HEK293 (cell line): ENCODE results near the gene SPTAN1.

Experiments used
- GLIS1 ChIP-seq: fragments of 450-650 bp; formaldehyde crosslinking; IDR thresholded peaks from 2 replicates; pipeline ENCODE4 v1.5.1; 2016; ENCODE audit warnings: missing biosample characterization, missing genetic modification characterization
- OSR2 ChIP-seq: fragments of 450-650 bp; formaldehyde crosslinking; IDR thresholded peaks from 2 replicates; pipeline ENCODE4 v1.5.1; 2016; ENCODE audit warnings: missing biosample characterization, missing genetic modification characterization
- SP3 ChIP-seq: fragments of 450-650 bp; formaldehyde crosslinking; IDR thresholded peaks from 2 replicates; pipeline ENCODE4 v1.5.1; 2016; ENCODE audit warnings: missing biosample characterization, missing genetic modification characterization
- ZBTB7A ChIP-seq: fragments of 450-650 bp; formaldehyde crosslinking; IDR thresholded peaks from 2 replicates; pipeline ENCODE4 v1.5.1; 2016; ENCODE audit warnings: low read depth, missing biosample characterization, missing genetic modification characterization
- ZIC2 ChIP-seq: fragments of 450-650 bp; formaldehyde crosslinking; IDR thresholded peaks from 2 replicates; pipeline ENCODE4 v1.5.1; 2016; ENCODE audit warnings: missing biosample characterization, missing genetic modification characterization
- ZNF140 ChIP-seq: fragments of 450-650 bp; formaldehyde crosslinking; IDR thresholded peaks from 2 replicates; pipeline ENCODE4 v1.5.1; 2016; ENCODE audit warnings: missing biosample characterization, missing genetic modification characterization
- ZNF341 ChIP-seq: fragments of 450-650 bp; formaldehyde crosslinking; IDR thresholded peaks from 2 replicates; pipeline ENCODE4; 2016; ENCODE audit warnings: low read depth, missing biosample characterization, missing genetic modification characterization
- ZNF37A ChIP-seq: fragments of 450-650 bp; IDR thresholded peaks from 2 replicates; pipeline ENCODE4 v1.5.1; 2018; ENCODE audit warnings: missing biosample characterization, missing genetic modification characterization
- ZNF521 ChIP-seq: fragments of 450-650 bp; formaldehyde crosslinking; IDR thresholded peaks from 2 replicates; pipeline ENCODE4 v1.5.1; 2017; ENCODE audit warnings: missing biosample characterization, mild to moderate bottlenecking, missing genetic modification characterization
- ZNF571 ChIP-seq: fragments of 450-650 bp; formaldehyde crosslinking; IDR thresholded peaks from 2 replicates; pipeline ENCODE4 v1.5.0; 2017; ENCODE audit warnings: missing biosample characterization, missing genetic modification characterization
- ZNF585B ChIP-seq: fragments of 450-650 bp; formaldehyde crosslinking; IDR thresholded peaks from 2 replicates; pipeline ENCODE4 v1.5.1; 2016; ENCODE audit warnings: missing biosample characterization, missing genetic modification characterization
- ZNF600 ChIP-seq: fragments of 450-650 bp; formaldehyde crosslinking; IDR thresholded peaks from 2 replicates; pipeline ENCODE4 v1.5.1; 2016; ENCODE audit warnings: missing biosample characterization, missing genetic modification characterization
- TF ChIP-seq, protein P1 (sequence below): fragments of 450-650 bp; formaldehyde crosslinking; IDR thresholded peaks from 2 replicates; pipeline ENCODE4 v1.5.1; 2016; ENCODE audit warnings: missing biosample characterization, missing genetic modification characterization
- TF ChIP-seq, protein P2 (sequence below): fragments of 450-650 bp; formaldehyde crosslinking; IDR thresholded peaks from 2 replicates; pipeline ENCODE4 v1.5.1; 2017; ENCODE audit warnings: missing biosample characterization, missing genetic modification characterization
- TF ChIP-seq, protein P3 (sequence below): fragments of 450-650 bp; formaldehyde crosslinking; IDR thresholded peaks from 2 replicates; pipeline ENCODE4 v1.5.1; 2017; ENCODE audit warnings: missing biosample characterization, missing genetic modification characterization
- TF ChIP-seq, protein P4 (sequence below): fragments of 450-650 bp; formaldehyde crosslinking; IDR thresholded peaks from 2 replicates; pipeline ENCODE4 v1.5.1; 2016; ENCODE audit warnings: missing biosample characterization, missing genetic modification characterization, borderline replicate concordance
- TF ChIP-seq, protein P5 (sequence below): fragments of 450-650 bp; formaldehyde crosslinking; IDR thresholded peaks from 2 replicates; pipeline ENCODE4 v1.5.1; 2016; ENCODE audit warnings: missing biosample characterization, missing genetic modification characterization
- TF ChIP-seq, protein P6 (sequence below): fragments of 450-650 bp; formaldehyde crosslinking; IDR thresholded peaks from 2 replicates; pipeline ENCODE4 v1.5.1; 2016; ENCODE audit warnings: missing biosample characterization, missing genetic modification characterization
- TF ChIP-seq, protein P7 (sequence below): fragments of 450-650 bp; formaldehyde crosslinking; IDR thresholded peaks from 2 replicates; pipeline ENCODE4 v1.5.1; 2016; ENCODE audit warnings: missing biosample characterization, missing genetic modification characterization

SPTAN1 gene

DNA sequence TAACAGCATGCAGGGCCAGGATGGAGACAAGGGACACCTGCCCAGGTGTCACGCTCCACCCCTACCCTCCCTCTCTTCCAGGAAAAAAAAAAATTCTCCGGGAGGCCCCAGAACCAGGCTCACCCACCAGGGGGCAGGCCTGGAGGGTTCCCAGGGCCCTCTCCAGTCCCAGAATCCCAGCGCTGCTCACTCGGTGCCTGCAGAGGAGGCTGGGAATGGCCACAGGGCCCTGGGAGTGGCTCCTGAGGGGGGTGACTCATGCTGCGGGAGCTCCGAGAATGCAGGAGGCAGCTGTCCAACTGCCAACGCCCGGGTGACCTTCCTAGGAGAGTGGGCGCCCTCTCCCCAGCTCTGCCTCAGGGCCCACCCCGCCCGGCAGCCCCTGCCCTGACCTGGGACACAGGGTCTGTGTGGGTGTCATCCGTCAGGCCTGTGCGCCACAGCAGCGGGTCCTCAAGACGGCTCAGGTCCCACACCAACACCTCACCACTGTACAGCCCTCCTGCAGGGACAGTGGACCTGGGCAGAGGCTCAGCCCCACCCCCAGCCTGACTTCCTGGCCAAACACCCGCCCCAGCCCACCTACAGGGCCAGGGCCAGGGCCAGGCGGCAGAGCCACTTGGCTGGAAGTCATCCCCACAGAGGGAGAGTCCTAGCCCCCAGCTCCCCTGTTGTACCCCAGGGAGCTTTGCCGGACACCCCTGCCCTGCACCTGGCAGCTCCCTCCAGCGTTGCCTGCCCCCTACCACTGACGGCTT is 83.1 kb downstream of the SPTAN1 start (continued):
- TF ChIP-seq OSR2 (tag by site-specific recombination), result 0 out of 2 replicates have a peak, but pooled peaks have one; percentile 10
- TF ChIP-seq, protein P1, sequence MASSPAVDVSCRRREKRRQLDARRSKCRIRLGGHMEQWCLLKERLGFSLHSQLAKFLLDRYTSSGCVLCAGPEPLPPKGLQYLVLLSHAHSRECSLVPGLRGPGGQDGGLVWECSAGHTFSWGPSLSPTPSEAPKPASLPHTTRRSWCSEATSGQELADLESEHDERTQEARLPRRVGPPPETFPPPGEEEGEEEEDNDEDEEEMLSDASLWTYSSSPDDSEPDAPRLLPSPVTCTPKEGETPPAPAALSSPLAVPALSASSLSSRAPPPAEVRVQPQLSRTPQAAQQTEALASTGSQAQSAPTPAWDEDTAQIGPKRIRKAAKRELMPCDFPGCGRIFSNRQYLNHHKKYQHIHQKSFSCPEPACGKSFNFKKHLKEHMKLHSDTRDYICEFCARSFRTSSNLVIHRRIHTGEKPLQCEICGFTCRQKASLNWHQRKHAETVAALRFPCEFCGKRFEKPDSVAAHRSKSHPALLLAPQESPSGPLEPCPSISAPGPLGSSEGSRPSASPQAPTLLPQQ (tag by site-specific recombination), result peak; percentile 70
- TF ChIP-seq, protein P2, sequence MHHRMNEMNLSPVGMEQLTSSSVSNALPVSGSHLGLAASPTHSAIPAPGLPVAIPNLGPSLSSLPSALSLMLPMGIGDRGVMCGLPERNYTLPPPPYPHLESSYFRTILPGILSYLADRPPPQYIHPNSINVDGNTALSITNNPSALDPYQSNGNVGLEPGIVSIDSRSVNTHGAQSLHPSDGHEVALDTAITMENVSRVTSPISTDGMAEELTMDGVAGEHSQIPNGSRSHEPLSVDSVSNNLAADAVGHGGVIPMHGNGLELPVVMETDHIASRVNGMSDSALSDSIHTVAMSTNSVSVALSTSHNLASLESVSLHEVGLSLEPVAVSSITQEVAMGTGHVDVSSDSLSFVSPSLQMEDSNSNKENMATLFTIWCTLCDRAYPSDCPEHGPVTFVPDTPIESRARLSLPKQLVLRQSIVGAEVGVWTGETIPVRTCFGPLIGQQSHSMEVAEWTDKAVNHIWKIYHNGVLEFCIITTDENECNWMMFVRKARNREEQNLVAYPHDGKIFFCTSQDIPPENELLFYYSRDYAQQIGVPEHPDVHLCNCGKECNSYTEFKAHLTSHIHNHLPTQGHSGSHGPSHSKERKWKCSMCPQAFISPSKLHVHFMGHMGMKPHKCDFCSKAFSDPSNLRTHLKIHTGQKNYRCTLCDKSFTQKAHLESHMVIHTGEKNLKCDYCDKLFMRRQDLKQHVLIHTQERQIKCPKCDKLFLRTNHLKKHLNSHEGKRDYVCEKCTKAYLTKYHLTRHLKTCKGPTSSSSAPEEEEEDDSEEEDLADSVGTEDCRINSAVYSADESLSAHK (tag by site-specific recombination), result no peak
- TF ChIP-seq ZNF571 (tag by site-specific recombination), result no peak
- TF ChIP-seq ZIC2 (tag by site-specific recombination), result peak; percentile 85
- TF ChIP-seq, protein P3, sequence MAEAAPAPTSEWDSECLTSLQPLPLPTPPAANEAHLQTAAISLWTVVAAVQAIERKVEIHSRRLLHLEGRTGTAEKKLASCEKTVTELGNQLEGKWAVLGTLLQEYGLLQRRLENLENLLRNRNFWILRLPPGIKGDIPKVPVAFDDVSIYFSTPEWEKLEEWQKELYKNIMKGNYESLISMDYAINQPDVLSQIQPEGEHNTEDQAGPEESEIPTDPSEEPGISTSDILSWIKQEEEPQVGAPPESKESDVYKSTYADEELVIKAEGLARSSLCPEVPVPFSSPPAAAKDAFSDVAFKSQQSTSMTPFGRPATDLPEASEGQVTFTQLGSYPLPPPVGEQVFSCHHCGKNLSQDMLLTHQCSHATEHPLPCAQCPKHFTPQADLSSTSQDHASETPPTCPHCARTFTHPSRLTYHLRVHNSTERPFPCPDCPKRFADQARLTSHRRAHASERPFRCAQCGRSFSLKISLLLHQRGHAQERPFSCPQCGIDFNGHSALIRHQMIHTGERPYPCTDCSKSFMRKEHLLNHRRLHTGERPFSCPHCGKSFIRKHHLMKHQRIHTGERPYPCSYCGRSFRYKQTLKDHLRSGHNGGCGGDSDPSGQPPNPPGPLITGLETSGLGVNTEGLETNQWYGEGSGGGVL (tag by site-specific recombination), result 0 out of 2 replicates have a peak, but pooled peaks have one; percentile 39
- no peak for TF ChIP-seq ZNF140 (tag by site-specific recombination)
- TF ChIP-seq, protein P4, sequence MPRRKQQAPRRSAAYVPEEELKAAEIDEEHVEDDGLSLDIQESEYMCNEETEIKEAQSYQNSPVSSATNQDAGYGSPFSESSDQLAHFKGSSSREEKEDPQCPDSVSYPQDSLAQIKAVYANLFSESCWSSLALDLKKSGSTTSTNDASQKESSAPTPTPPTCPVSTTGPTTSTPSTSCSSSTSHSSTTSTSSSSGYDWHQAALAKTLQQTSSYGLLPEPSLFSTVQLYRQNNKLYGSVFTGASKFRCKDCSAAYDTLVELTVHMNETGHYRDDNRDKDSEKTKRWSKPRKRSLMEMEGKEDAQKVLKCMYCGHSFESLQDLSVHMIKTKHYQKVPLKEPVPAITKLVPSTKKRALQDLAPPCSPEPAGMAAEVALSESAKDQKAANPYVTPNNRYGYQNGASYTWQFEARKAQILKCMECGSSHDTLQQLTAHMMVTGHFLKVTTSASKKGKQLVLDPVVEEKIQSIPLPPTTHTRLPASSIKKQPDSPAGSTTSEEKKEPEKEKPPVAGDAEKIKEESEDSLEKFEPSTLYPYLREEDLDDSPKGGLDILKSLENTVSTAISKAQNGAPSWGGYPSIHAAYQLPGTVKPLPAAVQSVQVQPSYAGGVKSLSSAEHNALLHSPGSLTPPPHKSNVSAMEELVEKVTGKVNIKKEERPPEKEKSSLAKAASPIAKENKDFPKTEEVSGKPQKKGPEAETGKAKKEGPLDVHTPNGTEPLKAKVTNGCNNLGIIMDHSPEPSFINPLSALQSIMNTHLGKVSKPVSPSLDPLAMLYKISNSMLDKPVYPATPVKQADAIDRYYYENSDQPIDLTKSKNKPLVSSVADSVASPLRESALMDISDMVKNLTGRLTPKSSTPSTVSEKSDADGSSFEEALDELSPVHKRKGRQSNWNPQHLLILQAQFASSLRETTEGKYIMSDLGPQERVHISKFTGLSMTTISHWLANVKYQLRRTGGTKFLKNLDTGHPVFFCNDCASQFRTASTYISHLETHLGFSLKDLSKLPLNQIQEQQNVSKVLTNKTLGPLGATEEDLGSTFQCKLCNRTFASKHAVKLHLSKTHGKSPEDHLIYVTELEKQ (tag by site-specific recombination), result no peak
- TF ChIP-seq ZNF585B (tag by site-specific recombination), result no peak
- TF ChIP-seq, protein P5, sequence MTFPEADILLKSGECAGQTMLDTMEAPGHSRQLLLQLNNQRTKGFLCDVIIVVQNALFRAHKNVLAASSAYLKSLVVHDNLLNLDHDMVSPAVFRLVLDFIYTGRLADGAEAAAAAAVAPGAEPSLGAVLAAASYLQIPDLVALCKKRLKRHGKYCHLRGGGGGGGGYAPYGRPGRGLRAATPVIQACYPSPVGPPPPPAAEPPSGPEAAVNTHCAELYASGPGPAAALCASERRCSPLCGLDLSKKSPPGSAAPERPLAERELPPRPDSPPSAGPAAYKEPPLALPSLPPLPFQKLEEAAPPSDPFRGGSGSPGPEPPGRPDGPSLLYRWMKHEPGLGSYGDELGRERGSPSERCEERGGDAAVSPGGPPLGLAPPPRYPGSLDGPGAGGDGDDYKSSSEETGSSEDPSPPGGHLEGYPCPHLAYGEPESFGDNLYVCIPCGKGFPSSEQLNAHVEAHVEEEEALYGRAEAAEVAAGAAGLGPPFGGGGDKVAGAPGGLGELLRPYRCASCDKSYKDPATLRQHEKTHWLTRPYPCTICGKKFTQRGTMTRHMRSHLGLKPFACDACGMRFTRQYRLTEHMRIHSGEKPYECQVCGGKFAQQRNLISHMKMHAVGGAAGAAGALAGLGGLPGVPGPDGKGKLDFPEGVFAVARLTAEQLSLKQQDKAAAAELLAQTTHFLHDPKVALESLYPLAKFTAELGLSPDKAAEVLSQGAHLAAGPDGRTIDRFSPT (tag by site-specific recombination), result peak; percentile 91
- TF ChIP-seq ZBTB7A (tag by site-specific recombination), result no peak
- TF ChIP-seq, protein P6, sequence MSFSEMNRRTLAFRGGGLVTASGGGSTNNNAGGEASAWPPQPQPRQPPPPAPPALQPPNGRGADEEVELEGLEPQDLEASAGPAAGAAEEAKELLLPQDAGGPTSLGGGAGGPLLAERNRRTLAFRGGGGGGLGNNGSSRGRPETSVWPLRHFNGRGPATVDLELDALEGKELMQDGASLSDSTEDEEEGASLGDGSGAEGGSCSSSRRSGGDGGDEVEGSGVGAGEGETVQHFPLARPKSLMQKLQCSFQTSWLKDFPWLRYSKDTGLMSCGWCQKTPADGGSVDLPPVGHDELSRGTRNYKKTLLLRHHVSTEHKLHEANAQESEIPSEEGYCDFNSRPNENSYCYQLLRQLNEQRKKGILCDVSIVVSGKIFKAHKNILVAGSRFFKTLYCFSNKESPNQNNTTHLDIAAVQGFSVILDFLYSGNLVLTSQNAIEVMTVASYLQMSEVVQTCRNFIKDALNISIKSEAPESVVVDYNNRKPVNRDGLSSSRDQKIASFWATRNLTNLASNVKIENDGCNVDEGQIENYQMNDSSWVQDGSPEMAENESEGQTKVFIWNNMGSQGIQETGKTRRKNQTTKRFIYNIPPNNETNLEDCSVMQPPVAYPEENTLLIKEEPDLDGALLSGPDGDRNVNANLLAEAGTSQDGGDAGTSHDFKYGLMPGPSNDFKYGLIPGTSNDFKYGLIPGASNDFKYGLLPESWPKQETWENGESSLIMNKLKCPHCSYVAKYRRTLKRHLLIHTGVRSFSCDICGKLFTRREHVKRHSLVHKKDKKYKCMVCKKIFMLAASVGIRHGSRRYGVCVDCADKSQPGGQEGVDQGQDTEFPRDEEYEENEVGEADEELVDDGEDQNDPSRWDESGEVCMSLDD (tag by site-specific recombination), result no peak
- TF ChIP-seq ZNF521 (tag by site-specific recombination), result no peak
- 0 out of 2 replicates have a peak, but pooled peaks have one; percentile 25 for TF ChIP-seq ZNF341 (tag by site-specific recombination)
- TF ChIP-seq GLIS1 (tag by site-specific recombination), result peak; percentile 88
- TF ChIP-seq ZNF600 (tag by site-specific recombination), result peak; percentile 40; the same call in 1 of the 2 replicates
- TF ChIP-seq ZNF37A (tag by site-specific recombination), result no peak
- TF ChIP-seq, protein P7, sequence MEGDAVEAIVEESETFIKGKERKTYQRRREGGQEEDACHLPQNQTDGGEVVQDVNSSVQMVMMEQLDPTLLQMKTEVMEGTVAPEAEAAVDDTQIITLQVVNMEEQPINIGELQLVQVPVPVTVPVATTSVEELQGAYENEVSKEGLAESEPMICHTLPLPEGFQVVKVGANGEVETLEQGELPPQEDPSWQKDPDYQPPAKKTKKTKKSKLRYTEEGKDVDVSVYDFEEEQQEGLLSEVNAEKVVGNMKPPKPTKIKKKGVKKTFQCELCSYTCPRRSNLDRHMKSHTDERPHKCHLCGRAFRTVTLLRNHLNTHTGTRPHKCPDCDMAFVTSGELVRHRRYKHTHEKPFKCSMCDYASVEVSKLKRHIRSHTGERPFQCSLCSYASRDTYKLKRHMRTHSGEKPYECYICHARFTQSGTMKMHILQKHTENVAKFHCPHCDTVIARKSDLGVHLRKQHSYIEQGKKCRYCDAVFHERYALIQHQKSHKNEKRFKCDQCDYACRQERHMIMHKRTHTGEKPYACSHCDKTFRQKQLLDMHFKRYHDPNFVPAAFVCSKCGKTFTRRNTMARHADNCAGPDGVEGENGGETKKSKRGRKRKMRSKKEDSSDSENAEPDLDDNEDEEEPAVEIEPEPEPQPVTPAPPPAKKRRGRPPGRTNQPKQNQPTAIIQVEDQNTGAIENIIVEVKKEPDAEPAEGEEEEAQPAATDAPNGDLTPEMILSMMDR (tag by site-specific recombination), result peak; percentile 91
- peak; percentile 36; the same call in 1 of the 2 replicates for TF ChIP-seq SP3 (tag by site-specific recombination)
